ENCODE results near the gene GLOD5. TPM values are rescaled to one million over a fixed set of nuclear protein-coding genes. Genes with fewer than 3 reads are reported as not detected.

The GLOD5 gene
- total and polyA plus RNA-seq, 2 experiments from 2014 or later = 2.4 TPM; not detected in 1

- no peaks in the 10 kb centered on the region for H3K27me3 ChIP-seq
- H3K4me1 ChIP-seq (ENCODE audit: insufficient read depth) = peaks cover 10% of the 10 kb centered on the region
- no peaks in the 10 kb centered on the region for H3K9me2 ChIP-seq (replicated peaks; ENCODE audit: insufficient read depth)
- H4K20me1 ChIP-seq (ENCODE audit: insufficient read depth, poor library complexity, severe bottlenecking) = no peaks in the 10 kb centered on the region
- no peak for TF ChIP-seq EZH2 (IDR thresholded peaks at IDR 0.05; ENCODE audit: borderline replicate concordance)
- TF ChIP-seq CTCF (IDR thresholded peaks at IDR 0.05; ENCODE audit: poor library complexity) = no peak
- no peak for TF ChIP-seq EZH2phosphoT487 (IDR thresholded peaks at IDR 0.05; ENCODE audit: low read depth, severe bottlenecking, unreplicated experiment)
- H3K36me3 ChIP-seq (replicated peaks; ENCODE audit: insufficient read depth, low read depth) = no peaks in the 10 kb centered on the region
- WGBS (ENCODE audit: low lambda C conversion rate, missing lambda C conversion rate) = 66% methylated on average over 5 of the region's 5 CpGs
- H2AFZ ChIP-seq = no peak overlapping the region
- no peak for DNase-seq (ENCODE audit: low spot score)
- H3K79me2 ChIP-seq = no peaks in the 10 kb centered on the region
- H3K4me2 ChIP-seq = no peak overlapping the region
- no peaks in the 10 kb centered on the region for H3K9me3 ChIP-seq (ENCODE audit: low read depth)
- H3K27ac ChIP-seq = peak overlapping the region; percentile 74
- no peak overlapping the region for H3K4me3 ChIP-seq
Observed at GRCh38 chrX:48714573-48714972, 47.0 kb upstream of the GLOD5 start.

GRCh38 chrX:48715072-48715471, 46.5 kb upstream of the GLOD5 start:
- DNase-seq (ENCODE audit: low spot score) = no peak
- H3K27ac ChIP-seq = peak overlapping the region; percentile 74
- H3K9me2 ChIP-seq (replicated peaks; ENCODE audit: insufficient read depth) = no peaks in the 10 kb centered on the region
- H3K79me2 ChIP-seq = no peaks in the 10 kb centered on the region
- no peaks in the 10 kb centered on the region for H3K36me3 ChIP-seq (replicated peaks; ENCODE audit: insufficient read depth, low read depth)
- no peak overlapping the region for H3K4me2 ChIP-seq
- H3K27me3 ChIP-seq = no peaks in the 10 kb centered on the region
- peaks cover 10% of the 10 kb centered on the region for H3K4me1 ChIP-seq (ENCODE audit: insufficient read depth)
- no peaks in the 10 kb centered on the region for H3K9me3 ChIP-seq (ENCODE audit: low read depth)
- 78% methylated on average over 2 of the region's 2 CpGs for WGBS (ENCODE audit: low lambda C conversion rate, missing lambda C conversion rate)
- H3K4me3 ChIP-seq = no peak overlapping the region
- no peak for TF ChIP-seq EZH2phosphoT487 (IDR thresholded peaks at IDR 0.05; ENCODE audit: low read depth, severe bottlenecking, unreplicated experiment)
- no peak for TF ChIP-seq EZH2 (IDR thresholded peaks at IDR 0.05; ENCODE audit: borderline replicate concordance)
- TF ChIP-seq CTCF (IDR thresholded peaks at IDR 0.05; ENCODE audit: poor library complexity) = no peak
- H4K20me1 ChIP-seq (ENCODE audit: insufficient read depth, poor library complexity, severe bottlenecking) = no peaks in the 10 kb centered on the region
- H2AFZ ChIP-seq = no peak overlapping the region

- no peak for TF ChIP-seq CTCF (IDR thresholded peaks at IDR 0.05; ENCODE audit: poor library complexity)
- TF ChIP-seq EZH2phosphoT487 (IDR thresholded peaks at IDR 0.05; ENCODE audit: low read depth, severe bottlenecking, unreplicated experiment) = no peak
- no peak for TF ChIP-seq EZH2 (IDR thresholded peaks at IDR 0.05; ENCODE audit: borderline replicate concordance)
- Histone ChIP-seq H4K20me1 (ENCODE audit: insufficient read depth, poor library complexity, severe bottlenecking) (no peaks in the 10 kb centered on the region), H3K9me3 (ENCODE audit: low read depth) (no peaks in the 10 kb centered on the region), H3K4me2 (no peak overlapping the region), H3K79me2 (no peaks in the 10 kb centered on the region), H2AFZ (no peak overlapping the region), H3K4me3 (no peak overlapping the region), H3K36me3 (replicated peaks; ENCODE audit: insufficient read depth, low read depth) (no peaks in the 10 kb centered on the region), H3K27ac (no peak overlapping the region), H3K4me1 (ENCODE audit: insufficient read depth) (peaks cover 10% of the 10 kb centered on the region), H3K9me2 (replicated peaks; ENCODE audit: insufficient read depth) (no peaks in the 10 kb centered on the region), H3K27me3 (no peaks in the 10 kb centered on the region)
- DNase-seq (ENCODE audit: low spot score) = no peak
- WGBS (ENCODE audit: low lambda C conversion rate, missing lambda C conversion rate) = 79% methylated on average over 4 of the region's 4 CpGs
Observed at GRCh38 chrX:48715876-48716502, 45.6 kb upstream of the GLOD5 start.

All from hepatocyte (in vitro differentiated cells).